ENCODE measurements around the gene COBLL1.

DNA sequence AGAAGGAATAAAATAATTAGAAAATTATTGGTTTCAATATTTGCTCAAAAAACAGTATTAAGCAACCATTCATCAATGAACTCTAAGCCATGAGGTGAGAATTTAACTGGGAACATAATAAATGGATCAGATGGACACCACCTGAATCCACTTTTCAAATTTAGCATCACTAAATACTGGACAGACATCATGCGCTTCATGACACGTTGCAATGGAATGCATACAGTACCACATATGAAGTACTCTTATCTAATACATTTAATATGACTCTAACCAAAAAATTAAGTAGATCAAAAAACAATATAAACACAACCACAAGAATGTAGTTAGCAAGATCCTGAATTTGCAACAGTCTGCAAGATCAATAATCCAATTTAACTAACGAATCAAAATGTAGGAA, 76.6 kb downstream of the COBLL1 start:
- no peak for TF ChIP-seq CTCF (IDR thresholded peaks at IDR 0.05; ENCODE audit: low read depth, low read length)
- TF ChIP-seq POLR2A (IDR thresholded peaks at IDR 0.05; ENCODE audit: extremely low read depth, insufficient read length) = no peak
- no peak for TF ChIP-seq MYC (IDR thresholded peaks at IDR 0.05; ENCODE audit: low read depth, low read length)
